GM13977 (cell line): Measurements from ENCODE around the gene PNPLA3.
A peak's percentile ranks its signal among the peaks of the same experiment; 100 is the strongest.

ENCODE experiments used
- DNase-seq: peaks from one replicate; pipeline ENCODE4 v3.0.0; 2012; ENCODE audit warnings: low spot score
- CTCF ChIP-seq: IDR thresholded peaks from 2 replicates; pipeline ENCODE4 v1.5.1; 2012; ENCODE audit warnings: mild to moderate bottlenecking, control low read depth; ENCODE audit not compliant: insufficient read depth; ENCODE audit errors: extremely low read depth, missing control alignments
- in situ Hi-C: fragments of 300-500 bp; cut with MboI; formaldehyde crosslinking; loops from one replicate; pipeline ENCODE4 v1.12.0; 2022; ENCODE audit warnings: low sequenced_read_pairs, low pct_unique_long_range_greater_than_20kb, mixed read lengths, inconsistent platforms; ENCODE audit not compliant: unreplicated experiment

PNPLA3 gene

GRCh38 chr22:43946384-43946667, 22.7 kb downstream of the PNPLA3 start:
- TF ChIP-seq CTCF, result no peak
- in situ Hi-C loops, result no loop called here
- no peak for DNase-seq

GRCh38 chr22:43948836-43949406, 25.3 kb downstream of the PNPLA3 start:
- in situ Hi-C loops, result no loop called here

GRCh38 chr22:43951391-43951790, 27.8 kb downstream of the PNPLA3 start:
- in situ Hi-C loops, result no loop called here
- TF ChIP-seq CTCF, result no peak
- no peak for DNase-seq

More at GRCh38 chr22:43948836-43949406, 25.3 kb downstream of the PNPLA3 start:
- no peak for TF ChIP-seq CTCF
- no peak for DNase-seq

GRCh38 chr22:43951966-43952365, 28.4 kb downstream of the PNPLA3 start:
- no peak for DNase-seq
- no peak for TF ChIP-seq CTCF
- in situ Hi-C loops, result no loop called here

- in situ Hi-C loops, result no loop called here
- no peak for DNase-seq
Observed at GRCh38 chr22:43953988-43954785, 30.6 kb downstream of the PNPLA3 start.

GRCh38 chr22:43955040-43955882, 31.7 kb downstream of the PNPLA3 start, which contains the start of gene SAMM50:
Gene SAMM50 (plus strand): TSS chr22:43955442. CDS start chr22:43955578, 136 bp downstream.
- in situ Hi-C loops, result no loop called here
- TF ChIP-seq CTCF, result no peak
- DNase-seq, result peak; percentile 95

More at GRCh38 chr22:43953988-43954785, 30.6 kb downstream of the PNPLA3 start:
- TF ChIP-seq CTCF, result no peak
